GM21737 (cell line): Measurements from ENCODE around the gene CACNA1B.

Source experiments
- ATAC-seq: cut with Tn5 transposase; IDR thresholded peaks from one replicate; pipeline ENCODE4 v1.9.1; 2021; ENCODE audit warnings: mild to moderate bottlenecking, moderate library complexity; ENCODE audit not compliant: unreplicated experiment

The CACNA1B gene

DNA sequence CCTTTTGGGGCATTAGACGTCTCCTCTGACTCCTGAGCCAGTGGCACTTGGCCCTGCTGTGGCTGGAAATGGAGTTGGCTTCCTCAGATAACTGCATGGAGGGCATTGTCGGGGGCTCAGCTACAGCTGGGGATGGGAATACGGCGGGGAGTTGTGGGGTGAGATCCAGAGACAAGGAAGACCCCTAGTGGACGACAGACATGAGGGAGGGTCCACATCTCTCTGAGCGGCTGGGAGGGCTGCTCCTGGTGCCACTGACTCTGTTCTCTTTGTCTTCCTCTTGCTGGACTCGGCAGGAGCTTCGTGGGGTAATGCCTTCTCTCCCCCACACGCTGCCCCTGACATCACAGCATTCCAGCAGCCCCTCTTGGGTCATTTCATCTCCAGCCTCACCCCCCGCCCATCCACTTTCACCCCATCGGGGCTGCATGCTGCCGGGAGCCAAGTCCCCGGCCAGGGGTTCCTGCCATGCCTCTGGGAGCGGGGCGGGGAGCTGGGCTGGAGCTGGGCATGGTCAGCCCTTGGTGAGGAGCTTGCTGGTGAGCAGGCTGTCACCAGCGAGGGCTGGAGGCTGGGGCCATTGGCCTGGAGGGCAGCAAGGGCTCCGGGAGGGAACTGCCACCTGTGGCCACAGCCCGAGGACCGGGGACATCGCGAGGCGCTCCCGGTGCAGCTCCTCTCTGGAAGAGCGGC is 172.3 kb downstream of the CACNA1B start:
- no peak for ATAC-seq

DNA sequence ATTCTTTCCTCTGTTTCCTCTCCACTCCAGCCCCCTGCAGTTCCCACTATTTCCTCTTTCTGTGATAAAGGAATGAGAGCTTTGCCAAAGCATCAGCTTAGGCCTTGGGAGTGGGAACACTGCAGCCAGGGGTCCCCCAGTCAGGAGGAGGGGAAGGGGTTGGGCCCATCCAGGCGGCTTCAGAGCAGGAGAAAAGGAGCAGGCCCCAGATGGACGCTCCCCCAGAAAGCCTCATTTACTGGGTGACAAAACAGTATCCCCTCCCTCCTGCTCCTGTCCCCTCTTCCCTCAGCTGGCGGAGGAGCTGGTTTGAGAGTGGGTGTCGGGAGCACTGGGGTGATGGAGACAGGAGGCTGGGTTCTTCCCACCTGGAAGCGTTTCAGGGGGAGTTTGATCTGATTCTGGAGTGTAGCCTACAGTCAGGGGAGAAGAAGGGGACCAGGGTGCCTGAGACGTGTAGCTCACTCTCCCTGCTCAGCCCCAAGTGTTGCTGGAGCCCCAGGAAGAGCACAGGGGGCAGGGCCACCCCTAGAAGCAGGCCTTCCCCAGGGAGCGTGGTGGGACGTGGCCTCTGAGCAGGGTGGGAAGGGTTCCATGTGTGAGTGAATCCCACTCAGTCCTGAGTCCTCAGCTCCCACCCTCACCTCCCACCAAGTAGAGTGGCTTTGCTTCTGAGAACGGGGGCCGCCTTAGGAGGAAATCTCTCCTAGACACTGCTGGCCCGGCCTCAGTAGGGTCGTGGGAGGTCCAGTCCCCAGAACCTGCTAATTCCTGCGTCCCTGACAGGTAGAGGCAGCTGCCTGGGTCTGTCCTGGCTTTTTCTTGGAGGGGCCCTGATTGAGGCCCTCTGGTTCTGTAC is 173.1 kb downstream of the CACNA1B start:
- no peak for ATAC-seq

DNA sequence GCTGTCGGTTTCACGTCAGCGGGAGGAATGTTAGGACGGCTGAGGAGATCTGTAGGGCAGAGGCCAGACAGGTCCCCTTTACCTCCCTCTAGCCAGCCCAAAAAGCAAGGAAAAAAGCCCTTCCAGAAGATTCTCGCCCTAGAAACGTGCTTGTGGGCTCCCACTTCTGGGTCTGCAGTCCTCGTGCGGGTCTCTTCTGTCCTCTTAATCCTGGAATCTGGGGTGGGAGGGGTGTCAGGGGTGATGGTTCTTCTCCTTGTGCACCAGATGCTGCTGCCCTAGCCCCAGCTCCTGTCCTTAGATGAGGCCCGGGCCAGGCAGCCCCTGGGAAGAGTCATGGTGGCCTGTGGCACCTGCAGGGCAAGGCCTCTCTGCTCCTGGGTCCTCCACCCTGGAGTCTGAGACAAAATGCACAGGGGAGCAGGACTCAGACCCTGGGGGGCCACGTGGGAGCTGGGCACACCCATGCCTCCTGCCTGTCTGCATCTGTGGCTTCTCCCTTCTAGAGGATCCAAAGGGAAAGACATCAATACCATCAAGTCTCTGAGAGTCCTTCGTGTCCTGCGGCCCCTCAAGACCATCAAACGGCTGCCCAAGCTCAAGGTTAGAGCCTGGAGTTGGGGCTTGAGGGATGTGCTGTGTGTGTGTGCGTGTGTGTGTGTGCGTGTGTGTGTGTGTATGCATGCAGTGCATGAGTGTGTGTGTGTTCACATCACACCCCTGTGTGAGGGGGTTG is 174.2 kb downstream of the CACNA1B start:
- ATAC-seq = no peak

DNA sequence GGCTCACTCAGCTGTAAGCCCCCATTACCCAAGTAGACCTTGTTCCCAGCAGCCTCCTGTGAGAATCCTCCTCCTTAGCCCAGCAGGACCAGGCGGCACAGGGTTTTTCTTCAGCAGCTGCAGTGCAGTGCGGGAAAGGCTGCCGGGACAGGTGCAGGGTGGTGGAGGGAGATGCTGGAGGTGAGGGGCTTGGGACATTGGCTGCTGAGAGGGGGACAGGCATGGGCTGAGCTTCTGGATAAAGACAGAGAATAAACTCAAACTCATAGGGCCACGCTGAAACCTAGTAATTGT is 174.7 kb downstream of the CACNA1B start:
- no peak for ATAC-seq

DNA sequence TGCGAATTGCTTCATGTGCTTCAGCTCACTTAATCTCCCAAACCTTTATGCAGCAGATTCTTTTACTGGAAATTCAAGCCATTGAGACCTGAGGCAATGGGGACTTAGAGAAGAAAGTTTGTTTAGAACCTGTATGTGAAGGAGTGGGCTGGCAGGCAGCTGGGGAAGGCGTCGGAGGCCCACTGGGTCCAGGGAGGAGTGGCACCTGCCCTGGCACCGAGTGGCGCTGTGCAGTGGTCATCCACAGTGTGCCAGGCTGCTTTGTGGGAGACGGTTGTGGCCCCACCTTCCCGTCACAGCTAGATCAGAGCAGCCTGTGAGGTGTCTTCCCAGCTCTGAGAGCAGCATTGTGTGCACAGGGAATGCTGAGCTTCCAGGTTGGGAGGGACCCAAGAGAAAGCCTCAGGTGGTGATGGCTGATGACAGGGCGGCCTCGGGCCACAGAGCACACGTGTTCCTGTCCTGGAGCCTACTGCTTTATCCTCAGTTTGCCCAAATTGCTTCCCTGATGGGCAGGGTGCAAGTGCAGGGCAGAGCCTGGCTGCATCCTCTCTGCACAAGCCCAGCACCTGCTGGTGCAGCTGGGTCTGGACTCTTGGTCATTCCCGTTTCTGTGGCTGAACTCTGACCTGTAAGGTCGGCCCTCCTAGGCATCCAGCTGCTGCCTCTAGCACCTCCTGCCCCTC is 175.2 kb downstream of the CACNA1B start:
- no peak for ATAC-seq

DNA sequence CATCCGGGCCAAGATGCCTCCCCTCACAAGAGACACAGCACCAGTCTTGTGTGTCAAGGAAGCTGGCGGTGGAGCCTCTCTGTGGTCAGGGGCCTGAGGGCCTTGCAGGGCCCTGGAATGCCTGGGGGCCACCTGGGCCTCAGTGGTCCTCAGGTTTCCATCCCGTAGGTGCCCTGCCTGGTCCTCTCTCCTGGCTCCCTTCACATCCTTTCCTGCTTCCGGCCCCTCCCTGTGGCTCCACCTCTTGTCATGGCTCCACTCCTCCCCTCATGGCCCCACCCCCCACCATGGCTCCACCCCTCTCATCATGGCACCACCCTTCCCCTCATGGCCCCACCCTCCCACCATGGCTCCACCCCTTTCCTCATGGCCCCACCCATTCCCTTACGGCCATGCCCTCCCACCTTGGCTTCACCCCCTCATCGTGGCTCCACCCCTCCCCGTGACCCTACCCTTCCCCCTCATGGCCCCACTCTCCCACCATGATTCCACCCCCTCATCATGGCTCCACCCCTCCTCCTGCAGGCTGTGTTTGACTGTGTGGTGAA is 175.8 kb downstream of the CACNA1B start:
- no peak for ATAC-seq

DNA sequence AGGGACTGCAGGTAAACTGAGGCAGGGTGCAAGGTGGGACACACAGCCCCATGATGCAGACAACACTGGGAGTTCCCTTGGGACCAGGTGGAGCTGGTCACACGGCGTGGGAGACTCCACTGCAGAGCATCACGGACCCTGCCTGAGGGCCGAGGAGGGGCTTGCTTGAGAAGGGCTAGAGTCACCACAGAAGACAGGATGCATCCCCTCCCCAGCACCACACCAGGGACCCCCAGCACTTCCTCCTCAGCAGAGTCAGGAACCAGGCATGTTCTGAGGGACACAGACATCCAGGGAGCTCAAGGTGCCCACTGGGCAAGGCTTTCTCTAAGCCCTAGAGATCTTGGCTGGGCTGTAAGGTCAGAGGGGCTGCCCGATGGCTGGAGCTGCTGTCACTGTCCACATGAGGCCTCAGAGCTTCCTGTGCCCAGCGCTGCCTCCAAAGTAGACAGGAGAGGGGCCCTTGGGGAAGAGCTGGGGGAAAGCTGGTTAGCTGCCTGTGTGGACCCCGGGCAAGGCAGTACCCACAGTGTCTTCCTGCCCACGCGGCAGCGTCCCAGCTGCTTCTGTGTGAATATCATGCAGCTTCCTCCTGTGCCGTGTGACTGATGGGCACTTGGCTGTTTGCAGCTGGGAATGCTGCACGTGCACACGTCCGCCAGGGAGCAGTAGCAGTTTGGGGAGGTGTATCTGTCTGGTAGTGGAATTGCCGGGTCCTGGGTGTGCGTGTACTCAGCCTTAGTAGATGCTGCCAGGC is 176.6 kb downstream of the CACNA1B start:
- ATAC-seq = no peak

DNA sequence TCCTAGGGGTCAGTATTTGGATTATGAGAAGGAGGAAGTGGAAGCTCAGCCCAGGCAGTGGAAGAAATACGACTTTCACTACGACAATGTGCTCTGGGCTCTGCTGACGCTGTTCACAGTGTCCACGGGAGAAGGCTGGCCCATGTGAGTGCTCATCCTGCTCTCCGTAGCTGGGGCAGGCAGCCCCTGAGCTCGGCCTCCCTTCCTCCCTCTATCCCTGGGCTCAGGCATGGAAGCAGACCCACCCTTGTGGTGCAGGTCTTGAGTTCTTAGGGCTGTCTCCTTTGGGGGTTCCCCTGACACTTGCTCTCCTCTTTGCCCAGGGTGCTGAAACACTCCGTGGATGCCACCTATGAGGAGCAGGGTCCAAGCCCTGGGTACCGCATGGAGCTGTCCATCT is 180.1 kb downstream of the CACNA1B start:
- no peak for ATAC-seq

DNA sequence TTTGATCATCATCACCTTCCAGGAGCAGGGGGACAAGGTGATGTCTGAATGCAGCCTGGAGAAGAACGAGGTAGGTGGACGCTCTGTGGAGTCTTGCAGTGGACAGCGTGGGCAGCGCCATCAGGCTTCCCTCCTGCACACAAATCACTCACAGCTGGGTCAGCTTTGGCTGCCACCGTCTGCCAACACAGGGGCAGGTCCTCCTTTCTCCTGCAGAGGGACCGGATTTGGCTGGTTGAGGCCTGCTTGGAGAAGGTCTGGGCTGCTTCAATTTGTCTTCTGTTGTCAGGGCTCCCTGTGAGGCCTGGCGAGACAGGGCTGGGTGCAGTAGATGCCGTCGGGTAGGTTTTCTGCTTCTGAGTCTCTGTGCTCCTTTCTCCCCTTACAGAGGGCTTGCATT is 180.6 kb downstream of the CACNA1B start:
- no peak for ATAC-seq

DNA sequence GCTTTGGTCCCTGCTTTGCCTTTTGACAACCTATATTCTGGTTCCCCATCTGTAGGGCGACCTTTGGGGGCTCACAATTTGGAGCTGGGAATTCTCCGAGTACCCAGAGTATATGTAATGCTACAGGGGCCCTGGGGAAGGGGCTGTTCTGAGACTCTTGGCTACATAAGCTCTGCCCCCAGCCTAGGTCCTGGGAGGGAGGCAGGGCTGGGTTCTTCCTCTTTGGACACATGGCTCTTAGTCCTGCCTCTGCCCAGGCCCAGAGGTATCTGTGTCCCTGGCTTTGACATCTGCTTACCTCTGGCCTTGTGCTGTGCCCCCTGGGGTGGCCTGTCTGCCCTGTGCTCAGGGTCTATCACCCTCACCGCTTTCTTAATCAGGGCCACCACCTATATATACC is 181.6 kb downstream of the CACNA1B start:
- no peak for ATAC-seq

DNA sequence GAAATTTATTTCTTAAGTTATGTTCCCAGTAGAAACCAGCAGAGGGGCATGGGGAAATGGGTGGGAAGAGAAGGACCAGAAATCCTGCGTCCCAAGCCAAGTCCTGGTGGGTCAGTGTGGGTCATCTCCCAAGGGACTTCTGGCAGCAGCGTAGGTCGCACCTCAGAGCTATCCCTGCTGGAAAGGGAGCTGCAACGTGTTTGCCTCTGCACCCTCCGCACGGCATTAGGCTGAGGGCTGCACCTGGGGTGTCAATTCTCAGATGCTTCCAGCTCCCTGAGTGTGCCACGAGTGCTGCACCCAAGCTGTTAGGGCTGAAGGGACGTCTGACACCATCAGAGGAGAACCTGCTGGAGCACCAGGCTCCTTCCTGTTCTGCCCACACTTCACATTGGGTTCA is 182.8 kb downstream of the CACNA1B start:
- no peak for ATAC-seq

DNA sequence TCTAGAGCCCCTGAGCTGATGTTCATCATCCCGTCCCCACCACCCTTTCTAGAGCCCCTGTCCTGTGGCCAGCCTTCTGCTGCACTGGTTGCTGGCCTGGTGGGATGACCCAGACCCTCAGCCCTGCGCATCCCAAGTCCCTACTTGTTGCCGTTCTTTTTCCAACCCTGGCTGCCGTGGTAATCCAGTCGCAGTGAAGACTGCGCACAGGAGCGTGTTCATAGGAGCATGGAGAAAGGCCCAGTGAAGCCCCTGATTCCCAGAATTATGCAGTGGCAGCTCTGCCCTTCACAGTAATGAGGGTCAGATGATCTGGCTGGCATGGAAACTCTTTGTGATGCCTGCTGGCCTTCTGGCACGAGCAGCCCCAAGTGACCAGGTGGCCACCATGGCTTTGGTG is 183.3 kb downstream of the CACNA1B start:
- no peak for ATAC-seq

DNA sequence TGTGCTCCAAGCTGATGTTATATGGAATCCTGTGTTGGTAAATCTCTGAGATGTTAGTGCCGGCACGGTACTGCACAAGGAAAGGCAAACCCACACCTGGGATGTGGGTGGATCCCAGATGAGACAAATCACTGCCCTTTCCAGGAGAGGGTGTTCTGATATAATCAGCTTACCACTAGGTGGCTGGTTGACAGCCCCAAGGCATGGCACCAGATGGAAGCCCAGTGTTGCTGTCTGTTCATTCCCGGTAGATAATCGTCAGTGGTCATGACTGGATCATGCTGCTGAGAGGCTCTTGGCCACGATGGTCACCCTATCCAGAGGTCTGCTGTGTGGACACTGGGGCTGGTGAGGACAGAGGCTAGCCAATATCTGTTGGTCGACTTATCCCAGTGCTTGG is 184.0 kb downstream of the CACNA1B start:
- no peak for ATAC-seq

DNA sequence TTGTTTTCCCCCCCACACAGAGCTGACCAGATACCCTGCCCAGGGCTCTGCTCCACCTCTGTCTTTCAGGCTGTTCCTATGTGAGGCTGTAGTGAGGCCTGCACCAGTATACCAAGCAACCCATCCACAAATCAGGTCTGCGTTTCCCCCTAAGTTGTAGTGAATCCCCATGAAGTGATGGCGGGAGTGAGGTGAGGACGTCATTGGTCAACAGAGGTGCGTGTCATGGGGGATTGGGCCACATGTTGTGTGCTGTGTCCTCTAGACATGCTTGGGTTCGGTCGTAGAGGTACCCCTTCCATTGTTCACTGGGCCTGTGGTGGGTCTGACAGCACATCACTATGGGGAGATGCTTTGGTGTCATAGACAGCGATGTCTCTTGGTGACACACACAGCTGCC is 184.6 kb downstream of the CACNA1B start:
- no peak for ATAC-seq

DNA sequence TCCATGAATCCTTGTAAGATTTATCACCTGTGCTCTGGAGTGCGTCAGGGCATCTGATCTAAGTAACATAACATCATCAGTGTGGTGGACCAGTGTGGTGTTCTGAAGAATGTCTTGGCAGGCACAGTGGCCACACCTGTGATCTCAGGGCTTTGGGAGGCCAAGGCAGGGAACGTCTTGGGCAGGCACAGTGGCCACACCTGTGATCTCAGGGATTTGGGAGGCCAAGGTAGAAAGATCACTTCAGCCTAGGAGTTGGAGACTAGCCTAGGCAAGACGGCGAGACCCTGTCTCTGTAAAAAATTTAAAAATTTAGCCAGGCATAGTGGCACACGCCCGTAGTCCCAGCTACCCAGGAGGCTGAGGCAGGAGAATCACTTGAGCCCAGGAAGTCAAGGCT is 185.5 kb downstream of the CACNA1B start:
- ATAC-seq = no peak

DNA sequence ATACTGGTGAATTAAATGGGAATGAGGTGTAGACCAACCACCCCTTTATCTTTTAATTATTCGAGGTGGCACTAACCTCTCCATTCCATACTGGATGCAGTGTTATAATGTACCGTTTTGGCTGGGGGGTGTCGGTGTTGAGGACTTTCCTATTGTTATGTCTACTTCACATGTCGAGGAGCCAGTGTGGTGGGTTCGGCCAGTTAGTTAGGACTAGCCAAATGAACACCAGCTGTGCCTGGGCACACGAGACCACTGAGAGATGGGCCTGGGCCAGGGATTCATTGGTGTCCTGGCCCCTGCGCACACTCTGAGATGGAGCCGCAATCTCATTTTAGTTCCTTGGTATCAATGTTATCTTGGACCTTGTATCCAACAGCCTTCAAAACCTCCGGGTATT is 186.2 kb downstream of the CACNA1B start:
- no peak for ATAC-seq

DNA sequence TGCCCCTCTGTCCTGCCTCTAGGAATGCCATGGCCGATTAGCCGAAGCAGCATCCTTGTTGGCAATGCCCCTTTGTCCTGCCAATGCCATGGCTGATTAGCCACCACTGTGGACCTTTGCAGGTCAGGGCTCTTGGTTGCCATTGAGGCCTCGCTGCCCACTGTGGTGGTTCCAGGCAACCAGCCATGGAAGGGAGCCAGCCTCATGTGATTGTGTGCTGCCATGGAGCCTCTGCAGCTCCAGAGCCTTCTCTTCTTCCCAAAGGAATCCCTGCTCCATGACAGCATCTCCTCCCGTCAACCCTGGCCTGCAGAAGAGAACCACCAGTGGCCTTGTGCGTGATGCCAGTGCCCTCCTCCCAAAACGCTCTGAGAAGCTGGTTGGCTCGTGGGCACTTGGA is 187.0 kb downstream of the CACNA1B start:
- ATAC-seq = no peak

DNA sequence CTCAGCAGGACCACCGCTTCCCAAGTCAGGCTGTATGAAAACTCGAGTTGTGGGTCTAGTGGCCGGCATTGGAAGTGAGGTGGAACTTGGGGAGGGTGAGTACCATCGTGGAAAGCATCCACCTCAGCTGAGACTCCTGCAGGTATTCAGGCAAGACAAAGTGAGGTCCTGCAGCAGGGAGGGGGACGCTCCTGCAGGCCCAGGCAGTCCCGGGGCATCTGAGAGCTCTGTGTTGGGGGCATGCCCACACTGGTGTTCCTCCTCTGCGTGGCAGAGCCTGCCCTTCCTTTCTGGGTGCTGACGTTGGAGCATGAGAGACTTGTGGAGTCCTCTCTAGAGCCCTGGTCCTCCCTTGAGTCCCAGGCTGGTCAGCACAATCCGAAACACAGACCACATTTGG is 187.7 kb downstream of the CACNA1B start:
- no peak for ATAC-seq

DNA sequence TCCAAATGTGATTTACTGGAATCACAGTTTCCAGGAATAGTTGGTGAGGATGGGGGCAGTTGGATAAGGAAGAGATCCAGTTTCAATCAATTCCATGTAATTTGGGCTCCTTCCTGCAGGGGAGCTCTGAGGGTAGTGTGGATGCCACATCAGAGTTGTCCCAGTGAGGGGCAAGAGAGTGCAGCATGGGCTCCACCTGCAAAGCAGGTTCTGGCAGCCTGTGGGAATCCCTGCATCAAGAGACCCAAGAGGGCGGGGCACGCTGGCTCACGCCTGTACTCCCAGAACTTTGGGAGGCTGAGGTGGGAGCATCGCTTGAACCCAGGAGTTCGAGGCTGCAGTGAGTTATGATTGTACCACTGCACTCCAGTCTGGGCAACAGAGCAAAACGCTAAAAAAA is 188.5 kb downstream of the CACNA1B start:
- ATAC-seq = no peak

DNA sequence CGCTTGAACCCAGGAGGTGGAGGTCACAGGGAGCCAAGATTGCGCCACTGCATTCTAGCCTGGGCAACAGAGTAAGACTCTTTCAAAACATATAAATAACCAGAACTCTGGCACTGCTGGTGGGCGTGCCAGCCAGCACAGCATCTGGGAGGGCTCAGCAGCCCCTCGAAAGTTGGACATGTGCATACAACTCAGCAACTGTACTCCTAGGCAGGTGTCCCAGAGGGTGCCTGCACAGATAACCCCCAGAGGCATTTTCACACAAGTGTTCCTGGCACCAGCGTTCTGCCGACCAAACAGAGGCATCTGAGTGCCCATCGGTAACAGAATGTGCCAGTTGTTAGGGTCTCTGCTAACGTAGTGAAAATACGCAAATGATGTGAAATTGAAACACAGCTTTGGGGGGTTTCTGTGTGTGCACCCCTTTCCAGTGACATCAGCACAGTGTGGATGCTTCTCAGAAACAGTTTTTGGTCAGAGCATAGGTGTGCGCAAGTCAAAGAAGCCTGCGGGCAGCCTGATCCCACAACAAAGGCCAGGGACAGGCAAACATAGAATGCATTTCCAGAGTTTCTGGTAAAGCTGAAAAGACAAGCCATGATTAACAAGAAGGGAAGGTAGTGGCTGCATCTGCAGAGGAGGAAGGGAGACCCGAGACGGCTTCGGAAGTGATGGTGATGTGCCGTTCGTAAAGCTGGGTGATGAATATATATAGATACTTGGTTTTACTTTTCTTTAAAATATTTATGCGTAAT is 190.2 kb downstream of the CACNA1B start:
- ATAC-seq = no peak
